Body of pancreas (tissue), 4 donors: ENCODE data around the gene CNOT1. TPM values are rescaled to one million over a fixed set of nuclear protein-coding genes. Genes with fewer than 3 reads are reported as not detected.

Source experiments
- ATAC-seq: fragments of 150-250 bp; one replicate; pipeline ENCODE4 v1.9.1; 2016
- DNase-seq, 4 donors: peaks; one replicate each; pipeline ENCODE4 v3.0.0-alpha.2; 2019
- H3K27ac ChIP-seq, 4 donors: fragments of 200-600 bp; sonication (generic); 1 replicate in 3 of 4; 2 replicates in 1 of 4; pipeline versions ENCODE4 v1.5.1 to v1.6.1; 2016 to 2019; ENCODE audit warnings: mild to moderate bottlenecking in 1 of 4, mixed read lengths in 1 of 4, moderate library complexity in 1 of 4
- H3K27me3 ChIP-seq, 2 donors: fragments of 200-600 bp; sonication (generic); one replicate each; pipeline ENCODE4 v1.6.0; 2016; ENCODE audit warnings: mild to moderate bottlenecking in 1 of 2
- H3K36me3 ChIP-seq, 2 donors: fragments of 200-600 bp; sonication (generic); replicated peaks in 1 of 2; 2 replicates each; pipeline ENCODE4 v1.5.1; 2016; ENCODE audit warnings: low read depth in 2 of 2; ENCODE audit not compliant: insufficient read depth in 1 of 2
- H3K4me1 ChIP-seq: fragments of 200-600 bp; sonication (generic); one replicate; pipeline ENCODE4 v1.6.0; 2016
- H3K4me3 ChIP-seq, 2 donors: fragments of 200-600 bp; sonication (generic); 1 replicate in 1 of 2; 2 replicates in 1 of 2; pipeline ENCODE4 v1.5.1; 2016 to 2019
- H3K9me3 ChIP-seq, 3 donors: fragments of 200-600 bp; sonication (generic); 1 replicate in 2 of 3; 2 replicates in 1 of 3; pipeline ENCODE4 v1.5.1; 2016
- POLR2A ChIP-seq, 3 donors: fragments of 450-650 bp; IDR thresholded peaks; one replicate each; pipeline ENCODE4 v1.6.1; 2016; ENCODE audit warnings: antibody characterized with exemption in 3 of 3, mild to moderate bottlenecking in 2 of 3
- WGBS, 2 donors: methylation state at CpG; one replicate each; pipeline ENCODE4 v1.1.5; 2017; 5-methylcytosine and 5-hydroxymethylcytosine counted together
- intact Hi-C: fragments of 100-400 bp; cut with DNase I; formaldehyde crosslinking; loops from one replicate; pipeline ENCODE4 v1.15.1; 2023
- total RNA-seq, 2 donors: library from RNA; depleted of rRNA; stranded (reverse); fragments of >200 nt; gene quantifications; one replicate each; pipeline ENCODE4 v1.1.0, GENCODE V29; 2016
- TF ChIP-seq, protein P1 (sequence below), 7 experiments: fragments of 450-650 bp in 4 of 7; fragments of 200-600 bp in 3 of 7; sonication (generic) in 3 of 7; IDR thresholded peaks; one replicate each; pipeline ENCODE4 v1.5.1; 2016 to 2019; ENCODE audit warnings: antibody characterized with exemption in 7 of 7

The CNOT1 gene
- total RNA-seq, 2 donors from 2014 or later: 56.8 to 63.9 TPM

DNA sequence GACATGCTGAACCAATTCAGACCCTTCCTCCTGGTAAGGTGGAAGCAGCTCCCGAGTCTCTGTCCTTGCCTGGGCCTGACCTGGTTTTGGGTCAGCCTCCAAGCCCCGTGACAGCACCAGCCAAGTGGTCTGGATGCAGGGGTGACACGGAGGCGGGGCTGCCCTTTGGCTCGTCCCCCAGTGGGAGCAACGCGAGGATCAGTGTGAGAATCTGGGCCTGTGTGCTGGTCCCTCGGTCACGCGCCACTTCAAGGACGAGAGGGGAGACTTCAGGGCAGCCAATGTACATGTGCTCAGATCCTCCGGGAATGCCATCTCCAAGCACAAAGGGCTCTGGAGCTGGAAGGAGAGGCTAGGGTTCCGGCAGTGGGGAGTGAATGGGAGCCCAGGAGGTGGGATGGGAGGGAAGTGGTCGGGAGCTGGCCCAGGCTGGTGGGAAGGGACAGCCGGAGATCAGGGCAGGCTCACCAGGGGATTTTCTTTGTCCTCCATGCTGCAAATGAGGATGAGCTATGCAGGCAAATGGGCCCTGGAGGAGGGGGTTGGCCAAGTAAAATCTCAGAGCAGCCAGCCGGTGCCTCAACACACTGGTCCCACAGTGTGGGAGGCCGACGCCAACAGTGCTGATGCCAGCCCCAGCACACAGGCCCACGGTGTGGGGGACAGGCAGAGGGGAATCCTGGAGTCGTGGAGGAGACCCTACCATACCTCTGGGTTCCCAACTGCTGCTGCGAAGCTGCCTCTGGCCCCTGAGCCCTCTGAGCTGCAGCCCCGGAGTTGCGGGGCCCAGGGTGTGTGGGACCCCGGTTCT lies 133.9 kb downstream of the CNOT1 start:
- 44 to 50% methylated on average over 9 to 23 of the region's 24 CpGs for WGBS, 2 donors
- ATAC-seq: no peak

DNA sequence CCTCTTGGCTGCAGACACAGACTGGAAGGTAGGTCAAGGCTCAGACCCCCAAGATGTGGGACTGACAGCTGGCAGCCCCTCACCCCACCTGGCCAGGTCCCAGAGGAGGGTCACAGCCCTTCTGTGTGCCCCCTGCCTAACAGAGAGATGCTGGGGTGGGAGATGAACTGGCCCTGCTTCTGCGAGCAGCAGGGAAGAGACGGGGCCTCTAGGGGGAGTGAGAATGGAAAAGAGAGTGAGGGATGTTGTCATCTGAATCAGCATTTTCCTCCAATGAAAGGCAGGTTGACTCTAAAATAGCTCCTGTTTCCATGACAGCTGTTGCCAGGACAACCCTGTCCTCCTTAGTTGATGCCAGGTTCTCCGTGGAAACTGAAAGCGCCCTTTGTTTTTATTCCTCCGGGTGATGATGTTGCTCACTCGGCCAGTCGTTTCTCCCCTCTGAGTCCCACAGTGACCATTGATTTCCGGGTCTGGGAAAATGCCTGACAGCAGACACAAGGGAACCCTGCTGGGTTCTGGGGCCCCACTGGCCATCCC lies 134.6 kb downstream of the CNOT1 start:
- ATAC-seq (peak; percentile 81), DNase-seq (peak; percentile 70 to 89 (median 78))
- H3K4me3 ChIP-seq: no peak overlapping the region
- intact Hi-C loops: no loop called here
- H3K27ac ChIP-seq: peak overlapping the region in 2 of 4 donors; percentile 33 to 40
- no peaks in the 10 kb centered on the region for H3K27me3 ChIP-seq
- TF ChIP-seq, protein P1, sequence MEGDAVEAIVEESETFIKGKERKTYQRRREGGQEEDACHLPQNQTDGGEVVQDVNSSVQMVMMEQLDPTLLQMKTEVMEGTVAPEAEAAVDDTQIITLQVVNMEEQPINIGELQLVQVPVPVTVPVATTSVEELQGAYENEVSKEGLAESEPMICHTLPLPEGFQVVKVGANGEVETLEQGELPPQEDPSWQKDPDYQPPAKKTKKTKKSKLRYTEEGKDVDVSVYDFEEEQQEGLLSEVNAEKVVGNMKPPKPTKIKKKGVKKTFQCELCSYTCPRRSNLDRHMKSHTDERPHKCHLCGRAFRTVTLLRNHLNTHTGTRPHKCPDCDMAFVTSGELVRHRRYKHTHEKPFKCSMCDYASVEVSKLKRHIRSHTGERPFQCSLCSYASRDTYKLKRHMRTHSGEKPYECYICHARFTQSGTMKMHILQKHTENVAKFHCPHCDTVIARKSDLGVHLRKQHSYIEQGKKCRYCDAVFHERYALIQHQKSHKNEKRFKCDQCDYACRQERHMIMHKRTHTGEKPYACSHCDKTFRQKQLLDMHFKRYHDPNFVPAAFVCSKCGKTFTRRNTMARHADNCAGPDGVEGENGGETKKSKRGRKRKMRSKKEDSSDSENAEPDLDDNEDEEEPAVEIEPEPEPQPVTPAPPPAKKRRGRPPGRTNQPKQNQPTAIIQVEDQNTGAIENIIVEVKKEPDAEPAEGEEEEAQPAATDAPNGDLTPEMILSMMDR (IDR thresholded peaks at IDR 0.05): peak in 2 of 7 experiments; percentile 32 to 38
- TF ChIP-seq POLR2A (IDR thresholded peaks at IDR 0.05): no peak
- H3K36me3 ChIP-seq: no peaks in the 10 kb centered on the region
- WGBS, 2 donors: 8 to 10% methylated on average over 5 to 8 of the region's 8 CpGs
- no peaks in the 10 kb centered on the region for H3K9me3 ChIP-seq
- H3K4me1 ChIP-seq: peaks cover 10% of the 10 kb centered on the region

More for the DNA sequence above, 133.9 kb downstream of the CNOT1 start:
- intact Hi-C loops: no loop called here
- Histone ChIP-seq H3K27me3 (no peaks in the 10 kb centered on the region), H3K4me3 (no peak overlapping the region), H3K36me3 (no peaks in the 10 kb centered on the region), H3K9me3 (no peaks in the 10 kb centered on the region), H3K4me1 (peaks cover 16% of the 10 kb centered on the region), H3K27ac (peak overlapping the region in 2 of 4 donors; percentile 33 to 40)
- no peak for TF ChIP-seq POLR2A (IDR thresholded peaks at IDR 0.05)
- TF ChIP-seq, protein P1 (IDR thresholded peaks at IDR 0.05): no peak
- DNase-seq: no peak

DNA sequence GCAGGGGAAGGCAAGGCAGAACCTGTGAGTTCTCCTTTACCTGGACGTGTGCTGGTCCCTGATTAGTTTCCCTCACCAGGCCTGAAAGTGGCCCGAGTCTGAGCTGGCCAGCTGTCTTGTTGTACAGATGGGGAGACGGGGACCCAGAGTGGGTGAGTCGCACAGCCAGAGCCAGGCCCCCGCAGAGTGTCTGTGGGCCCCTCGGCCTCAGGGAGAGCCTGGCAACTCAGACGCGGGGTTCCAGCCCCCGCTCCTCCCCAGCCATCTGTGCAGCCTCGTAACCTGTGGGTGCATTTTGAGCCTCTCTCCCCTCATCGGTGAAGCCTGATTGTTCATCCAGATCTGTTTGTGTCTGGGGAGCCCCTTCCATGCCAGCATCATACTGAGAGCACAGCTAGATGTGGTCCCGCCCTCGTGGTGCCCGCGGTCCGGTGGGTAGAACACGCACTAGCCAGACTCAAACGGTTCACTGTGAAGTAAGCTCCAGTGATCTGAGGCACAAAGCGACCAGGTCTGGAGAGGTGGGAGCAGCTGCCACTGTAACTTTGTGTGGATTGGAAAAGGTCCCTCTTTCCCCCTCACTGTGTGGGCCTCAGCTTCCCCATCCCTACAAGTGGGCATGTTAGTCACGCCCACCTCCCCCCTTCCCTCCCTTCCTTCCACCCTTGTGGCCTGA lies 135.7 kb downstream of the CNOT1 start:
- Histone ChIP-seq H3K36me3 (no peaks in the 10 kb centered on the region), H3K27ac (no peak overlapping the region), H3K9me3 (no peaks in the 10 kb centered on the region), H3K4me1 (peaks cover 8% of the 10 kb centered on the region), H3K4me3 (no peak overlapping the region), H3K27me3 (no peaks in the 10 kb centered on the region)
- ATAC-seq: no peak
- 56 to 70% methylated on average over 4 to 20 of the region's 20 CpGs for WGBS, 2 donors
- TF ChIP-seq, protein P1 (IDR thresholded peaks at IDR 0.05): no peak
- TF ChIP-seq POLR2A (IDR thresholded peaks at IDR 0.05): no peak
- intact Hi-C loops: no loop called here
- DNase-seq: no peak

DNA sequence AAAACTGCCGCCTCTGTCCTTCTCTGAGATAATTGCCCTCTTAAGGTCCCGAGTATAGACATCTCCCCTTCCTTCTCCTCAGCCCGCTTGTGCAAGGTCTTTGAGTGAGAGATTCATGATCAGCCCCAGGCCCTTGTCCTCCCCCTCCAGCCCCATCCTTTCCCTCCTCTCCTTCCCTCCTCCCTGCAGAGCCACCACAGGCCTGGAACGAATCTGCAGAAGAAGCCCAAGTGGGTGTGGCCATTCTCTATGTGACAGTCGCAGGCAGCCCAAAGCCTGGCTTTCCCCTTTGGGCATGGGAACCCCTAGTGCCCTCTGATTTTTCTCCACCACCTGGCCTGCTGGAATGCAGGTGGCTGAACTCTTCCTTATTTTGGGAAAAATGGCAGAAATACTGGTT lies 136.9 kb downstream of the CNOT1 start:
- H3K9me3 ChIP-seq: no peaks in the 10 kb centered on the region
- H3K4me3 ChIP-seq: no peak overlapping the region
- WGBS, 2 donors: 44 to 59% methylated on average over 5 of the region's 5 CpGs
- H3K27me3 ChIP-seq: no peaks in the 10 kb centered on the region
- no peak for TF ChIP-seq POLR2A (IDR thresholded peaks at IDR 0.05)
- TF ChIP-seq, protein P1 (IDR thresholded peaks at IDR 0.05): no peak
- H3K4me1 ChIP-seq: peaks cover 7% of the 10 kb centered on the region
- no peak overlapping the region for H3K27ac ChIP-seq
- no peak for ATAC-seq
- intact Hi-C loops: no loop called here
- no peaks in the 10 kb centered on the region for H3K36me3 ChIP-seq
- no peak for DNase-seq
